ENCODE data around the gene HYAL2. TPM values are rescaled to one million over a fixed set of nuclear protein-coding genes. Genes with fewer than 3 reads are reported as not detected.

The HYAL2 gene
- total and polyA plus RNA-seq, 12 donors: 25.1 to 135 (median 39.0) TPM

Other genes with a start within 250 kb of the HYAL2 start
- gene RBM5, start 233.8 kb downstream of the HYAL2 start, total RNA-seq: 10 to 100 TPM; 46.9 to 67.0 (median 56.8) TPM
- gene RBM5, start 233.8 kb downstream of the HYAL2 start, polyA plus RNA-seq: 10 to 100 TPM; 30.2 to 86.3 TPM
- 10 to 100 TPM in 5 of 10 donors, 1 to 10 TPM in 5; 5.1 to 37.2 (median 10.2) TPM for gene SEMA3F, start 167.4 kb downstream of the HYAL2 start, total RNA-seq
- gene SEMA3F, start 167.4 kb downstream of the HYAL2 start, polyA plus RNA-seq: 10 to 100 TPM; 15.1 to 21.3 TPM
- gene GNAT1, start 131.1 kb downstream of the HYAL2 start, total RNA-seq: not detected
- gene GNAT1, start 131.1 kb downstream of the HYAL2 start, polyA plus RNA-seq: not detected
- 10 to 100 TPM in 7 of 10 donors, 1 to 10 TPM in 3; 6.2 to 16.4 (median 11.2) TPM for gene SLC38A3, start 117.5 kb downstream of the HYAL2 start, total RNA-seq
- gene SLC38A3, start 117.5 kb downstream of the HYAL2 start, polyA plus RNA-seq: 10 to 100 TPM in 1 of 2 donors, 1 to 10 TPM in 1; 1.4 to 11.8 TPM
- 100 to 1,000 TPM; 112 to 270 (median 146) TPM for gene GNAI2, start 86.5 kb downstream of the HYAL2 start, total RNA-seq
- gene GNAI2, start 86.5 kb downstream of the HYAL2 start, polyA plus RNA-seq: 100 to 1,000 TPM; 107 to 171 TPM
- 10 to 100 TPM; 14.9 to 28.8 (median 21.9) TPM for gene SEMA3B, start 53.6 kb downstream of the HYAL2 start, total RNA-seq
- gene SEMA3B, start 53.6 kb downstream of the HYAL2 start, polyA plus RNA-seq: 10 to 100 TPM; 21.2 to 46.7 TPM
- 10 to 100 TPM; 13.2 to 45.2 (median 33.2) TPM for gene LSMEM2, start 43.7 kb downstream of the HYAL2 start, total RNA-seq
- gene LSMEM2, start 43.7 kb downstream of the HYAL2 start, polyA plus RNA-seq: 10 to 100 TPM in 1 of 2 donors, 1 to 10 TPM in 1; 1.9 to 26.3 TPM
- 10 to 100 TPM; 45.3 to 96.2 (median 54.1) TPM for gene IFRD2, start 30.3 kb downstream of the HYAL2 start, total RNA-seq
- gene IFRD2, start 30.3 kb downstream of the HYAL2 start, polyA plus RNA-seq: 100 to 1,000 TPM in 1 of 2 donors, 10 to 100 TPM in 1; 88.1 to 123 TPM
- gene HYAL3, start 23.3 kb downstream of the HYAL2 start, total RNA-seq: 1 to 10 TPM in 8 of 10 donors, under 1 TPM in 2; 0.80 to 3.0 (median 1.9) TPM
- 1 to 10 TPM; 2.0 to 2.8 TPM for gene HYAL3, start 23.3 kb downstream of the HYAL2 start, polyA plus RNA-seq
- 10 to 100 TPM in 1 of 10 donors, 1 to 10 TPM in 9; 7.7 to 11.1 (median 8.2) TPM for gene NAA80, start 23.3 kb downstream of the HYAL2 start, total RNA-seq
- 10 to 100 TPM in 1 of 2 donors, 1 to 10 TPM in 1; 6.4 to 13.5 TPM for gene NAA80, start 23.3 kb downstream of the HYAL2 start, polyA plus RNA-seq
- gene HYAL1, start 19.2 kb downstream of the HYAL2 start, total RNA-seq: 100 to 1,000 TPM in 1 of 10 donors, 10 to 100 TPM in 9; 48.8 to 120 (median 66.7) TPM
- gene HYAL1, start 19.2 kb downstream of the HYAL2 start, polyA plus RNA-seq: 10 to 100 TPM; 41.0 to 70.5 TPM
- gene TUSC2, start 5.5 kb upstream of the HYAL2 start, total RNA-seq: 10 to 100 TPM; 23.7 to 34.9 (median 26.9) TPM
- 10 to 100 TPM; 27.4 to 59.1 TPM for gene TUSC2, start 5.5 kb upstream of the HYAL2 start, polyA plus RNA-seq
- gene RASSF1, start 18.1 kb upstream of the HYAL2 start, total RNA-seq: 10 to 100 TPM in 8 of 10 donors, 1 to 10 TPM in 2; 9.9 to 17.8 (median 11.9) TPM
- 10 to 100 TPM; 22.1 to 59.8 TPM for gene RASSF1, start 18.1 kb upstream of the HYAL2 start, polyA plus RNA-seq
- under 1 TPM in 3 of 10 donors, not detected in 7; 0.15 to 0.65 (median 0.22) TPM for gene ZMYND10, start 23.0 kb upstream of the HYAL2 start, total RNA-seq
- gene ZMYND10, start 23.0 kb upstream of the HYAL2 start, polyA plus RNA-seq: under 1 TPM; 0.20 to 0.88 TPM
- gene NPRL2, start 28.0 kb upstream of the HYAL2 start, total RNA-seq: 10 to 100 TPM; 13.0 to 23.6 (median 16.3) TPM
- 10 to 100 TPM; 15.5 to 29.8 TPM for gene NPRL2, start 28.0 kb upstream of the HYAL2 start, polyA plus RNA-seq
- 10 to 100 TPM in 1 of 10 donors, 1 to 10 TPM in 9; 3.9 to 10.9 (median 5.6) TPM for gene CYB561D2, start 28.1 kb upstream of the HYAL2 start, total RNA-seq
- 10 to 100 TPM in 1 of 2 donors, 1 to 10 TPM in 1; 8.1 to 21.8 TPM for gene CYB561D2, start 28.1 kb upstream of the HYAL2 start, polyA plus RNA-seq
- 10 to 100 TPM; 18.7 to 32.8 (median 24.2) TPM for gene TMEM115, start 36.8 kb upstream of the HYAL2 start, total RNA-seq
- gene TMEM115, start 36.8 kb upstream of the HYAL2 start, polyA plus RNA-seq: 10 to 100 TPM; 18.1 to 47.6 TPM
- gene CACNA2D2, start 180.9 kb upstream of the HYAL2 start, total RNA-seq: 1 to 10 TPM in 9 of 10 donors, under 1 TPM in 1; 0.95 to 3.9 (median 2.6) TPM
- 1 to 10 TPM in 1 of 2 donors, under 1 TPM in 1; 0.42 to 2.2 TPM for gene CACNA2D2, start 180.9 kb upstream of the HYAL2 start, polyA plus RNA-seq
- gene C3orf18, start 245.0 kb upstream of the HYAL2 start, total RNA-seq: 10 to 100 TPM; 31.6 to 49.9 (median 43.4) TPM
- 10 to 100 TPM; 19.9 to 28.7 TPM for gene C3orf18, start 245.0 kb upstream of the HYAL2 start, polyA plus RNA-seq
- 10 to 100 TPM; 10.6 to 19.0 (median 14.8) TPM for gene HEMK1, start 246.8 kb upstream of the HYAL2 start, total RNA-seq
- 10 to 100 TPM; 13.5 to 17.7 TPM for gene HEMK1, start 246.8 kb upstream of the HYAL2 start, polyA plus RNA-seq

All from heart right ventricle (tissue), 12 donors.